Measurements from ENCODE around the gene HLA-C.
A peak's percentile ranks its signal among the peaks of the same experiment; 100 is the strongest.
"Not testable (repeated sequence)": the region's sequence is repeated elsewhere in the genome, so short reads cannot be mapped to it uniquely, and the experiment has no call there.

HLA-C gene

DNA sequence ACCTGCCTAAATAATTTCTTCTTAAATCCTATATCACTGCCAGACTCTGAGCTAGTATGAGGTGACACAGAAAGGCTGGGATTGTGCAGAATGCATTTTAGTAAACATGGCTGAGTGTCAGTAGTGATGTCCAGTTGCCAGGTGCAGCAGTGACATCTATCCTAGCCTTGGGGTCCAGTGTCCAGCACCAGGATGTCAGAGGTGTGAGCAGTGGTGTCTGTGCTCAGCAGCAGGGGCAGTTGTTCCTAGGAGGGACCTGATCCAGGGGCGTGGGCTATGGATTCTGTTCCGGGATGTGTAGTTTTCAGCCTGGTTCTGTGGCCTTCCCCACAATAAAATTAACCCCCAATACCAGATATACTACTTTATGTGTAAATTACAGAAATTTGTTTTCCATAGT is 6.0 kb downstream of the HLA-C start:
- H3K4me3 ChIP-seq (ENCODE audit: control insufficient read depth, low read depth, low read length): no peak overlapping the region
- TF ChIP-seq, protein P1, sequence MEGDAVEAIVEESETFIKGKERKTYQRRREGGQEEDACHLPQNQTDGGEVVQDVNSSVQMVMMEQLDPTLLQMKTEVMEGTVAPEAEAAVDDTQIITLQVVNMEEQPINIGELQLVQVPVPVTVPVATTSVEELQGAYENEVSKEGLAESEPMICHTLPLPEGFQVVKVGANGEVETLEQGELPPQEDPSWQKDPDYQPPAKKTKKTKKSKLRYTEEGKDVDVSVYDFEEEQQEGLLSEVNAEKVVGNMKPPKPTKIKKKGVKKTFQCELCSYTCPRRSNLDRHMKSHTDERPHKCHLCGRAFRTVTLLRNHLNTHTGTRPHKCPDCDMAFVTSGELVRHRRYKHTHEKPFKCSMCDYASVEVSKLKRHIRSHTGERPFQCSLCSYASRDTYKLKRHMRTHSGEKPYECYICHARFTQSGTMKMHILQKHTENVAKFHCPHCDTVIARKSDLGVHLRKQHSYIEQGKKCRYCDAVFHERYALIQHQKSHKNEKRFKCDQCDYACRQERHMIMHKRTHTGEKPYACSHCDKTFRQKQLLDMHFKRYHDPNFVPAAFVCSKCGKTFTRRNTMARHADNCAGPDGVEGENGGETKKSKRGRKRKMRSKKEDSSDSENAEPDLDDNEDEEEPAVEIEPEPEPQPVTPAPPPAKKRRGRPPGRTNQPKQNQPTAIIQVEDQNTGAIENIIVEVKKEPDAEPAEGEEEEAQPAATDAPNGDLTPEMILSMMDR (conservative IDR thresholded peaks at IDR 0.05; ENCODE audit: control insufficient read depth, insufficient read depth, low read depth, low read length): no peak
- no peak for DNase-seq (ENCODE audit: low read depth)

DNA sequence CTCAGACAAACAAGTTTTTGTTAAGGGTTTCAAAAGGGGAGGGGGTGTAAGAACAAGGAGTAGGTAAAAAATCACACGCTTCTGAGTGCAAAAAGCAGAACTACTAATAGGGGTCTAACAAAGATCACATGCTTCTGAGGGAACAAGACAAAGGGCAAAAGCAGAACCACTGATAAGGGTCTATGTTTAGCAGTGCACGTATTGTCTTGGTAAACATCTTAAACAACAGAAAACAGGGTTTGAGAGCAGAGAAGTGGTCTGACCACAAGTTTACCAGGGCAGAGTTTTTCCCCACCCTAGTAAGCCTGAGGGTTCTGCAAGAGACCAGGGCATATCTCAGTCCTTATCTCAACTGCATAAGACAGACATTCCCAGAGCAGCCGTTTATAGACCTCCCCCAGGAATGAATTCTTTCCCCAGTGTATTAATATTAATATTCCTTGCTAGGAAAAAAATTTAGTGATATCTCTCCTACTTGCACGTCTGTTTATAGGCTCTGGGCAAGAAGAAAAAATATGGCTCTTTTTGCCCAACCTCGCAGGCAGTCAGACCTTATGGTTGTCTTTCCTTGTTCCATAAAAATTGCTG is 8.5 kb downstream of the HLA-C start:
- not testable (repeated sequence) for DNase-seq (ENCODE audit: low read depth); H3K4me3 ChIP-seq (ENCODE audit: control insufficient read depth, low read depth, low read length)

DNA sequence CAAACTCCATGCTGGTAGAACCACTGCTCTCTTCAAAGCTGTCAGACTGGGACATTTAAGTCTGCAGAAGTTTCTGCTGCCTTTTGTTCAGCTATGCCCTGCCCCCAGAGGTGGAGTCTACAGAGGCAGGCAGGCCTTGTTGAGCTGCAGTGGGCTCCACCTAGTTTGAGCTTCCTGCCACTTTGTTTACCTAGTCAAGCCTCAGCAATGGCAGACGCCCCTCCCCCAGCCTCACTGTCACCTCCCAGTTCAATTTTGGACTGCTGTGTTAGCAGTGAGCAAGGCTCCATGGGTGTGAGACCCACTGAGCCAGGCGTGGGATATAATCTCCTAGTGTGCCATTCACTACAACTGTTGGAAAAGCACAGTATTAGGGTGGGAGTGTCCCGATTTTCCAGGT is 11.9 kb downstream of the HLA-C start:
- DNase-seq (ENCODE audit: low read depth); H3K4me3 ChIP-seq (ENCODE audit: control insufficient read depth, low read depth, low read length): not testable (repeated sequence)

DNA sequence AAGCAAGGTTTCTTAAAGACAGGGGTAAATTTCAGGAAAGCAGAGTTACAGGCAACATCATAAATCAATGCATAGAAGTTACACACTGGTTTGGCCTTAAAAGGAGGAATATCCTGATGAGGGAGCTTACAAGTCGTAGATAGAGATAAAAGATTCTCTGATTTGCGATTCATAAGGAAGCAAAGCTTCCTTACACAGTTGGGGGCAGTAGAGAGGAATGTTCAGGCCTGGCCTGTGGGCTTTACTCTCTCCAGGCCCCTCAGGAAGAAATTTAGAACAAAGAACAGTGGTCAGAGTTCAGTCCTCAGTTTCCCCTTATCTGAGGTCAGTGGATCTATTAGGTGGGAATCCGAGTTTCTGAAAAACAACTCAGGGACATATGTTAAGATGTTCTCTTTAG is 19.3 kb downstream of the HLA-C start:
- DNase-seq (ENCODE audit: low read depth): no peak
- no peak overlapping the region for H3K4me3 ChIP-seq (ENCODE audit: control insufficient read depth, low read depth, low read length)
- TF ChIP-seq, protein P1 (conservative IDR thresholded peaks at IDR 0.05; ENCODE audit: control insufficient read depth, insufficient read depth, low read depth, low read length): no peak

DNA sequence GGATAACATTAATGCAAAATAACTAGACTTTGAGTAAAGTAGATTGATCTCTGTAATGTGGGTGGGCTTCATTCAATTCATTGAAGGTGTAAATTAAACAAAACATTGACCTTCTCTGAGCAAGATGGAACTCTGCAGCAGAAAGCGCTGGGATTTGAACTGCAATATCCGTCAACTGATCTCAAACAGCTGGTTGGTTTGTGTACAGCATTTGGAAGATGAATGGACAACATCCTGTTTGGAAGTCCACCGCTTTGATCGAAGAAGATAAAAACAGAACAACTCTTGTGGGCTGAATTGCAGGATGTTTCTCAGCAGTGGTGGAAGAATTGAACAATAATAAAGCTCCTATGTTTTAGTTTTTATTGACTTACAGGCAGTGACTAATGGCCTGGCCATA is 20.6 kb downstream of the HLA-C start:
- no peak overlapping the region for H3K4me3 ChIP-seq (ENCODE audit: control insufficient read depth, low read depth, low read length)
- TF ChIP-seq, protein P1 (conservative IDR thresholded peaks at IDR 0.05; ENCODE audit: control insufficient read depth, insufficient read depth, low read depth, low read length): no peak
- DNase-seq (ENCODE audit: low read depth): no peak

DNA sequence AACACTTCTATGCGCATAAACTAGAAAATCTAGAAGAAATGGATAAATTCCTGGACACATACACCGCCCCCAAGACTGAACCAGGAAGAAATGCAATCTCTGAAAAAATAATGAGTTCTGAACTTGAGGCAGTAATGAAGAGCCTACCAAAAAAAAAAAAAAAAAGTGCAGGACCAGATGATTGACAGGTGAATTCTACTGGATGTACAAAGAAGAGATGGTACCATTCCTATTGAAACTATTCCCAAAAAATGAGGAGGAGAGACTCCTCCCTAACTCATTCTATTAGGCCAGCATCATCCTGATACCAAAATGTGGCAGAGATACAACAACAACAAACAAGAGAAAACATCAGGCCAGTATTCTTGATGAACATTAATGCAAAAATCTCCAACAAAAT is 22.7 kb downstream of the HLA-C start:
- TF ChIP-seq, protein P1 (conservative IDR thresholded peaks at IDR 0.05; ENCODE audit: control insufficient read depth, insufficient read depth, low read depth, low read length): no peak
- no peak for DNase-seq (ENCODE audit: low read depth)

DNA sequence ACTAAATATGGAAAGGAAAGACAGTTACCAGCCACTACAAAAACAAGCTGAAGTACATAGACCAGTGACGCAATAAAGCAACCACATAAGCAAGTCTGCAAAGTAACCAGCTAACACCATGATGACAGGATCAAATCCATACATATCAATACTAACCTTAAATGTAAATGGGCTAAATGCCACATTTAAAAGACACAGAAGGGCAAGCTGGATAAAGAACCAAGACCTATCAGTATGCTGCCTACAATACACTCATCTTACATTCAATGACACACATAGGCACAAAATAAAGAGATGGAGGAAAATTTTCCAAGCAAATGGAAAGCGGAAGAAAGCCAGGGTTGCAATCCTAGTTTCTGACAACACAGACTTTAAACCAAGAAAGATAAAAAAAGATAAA is 24.1 kb downstream of the HLA-C start:
- no peak overlapping the region for H3K4me3 ChIP-seq (ENCODE audit: control insufficient read depth, low read depth, low read length)
- TF ChIP-seq, protein P1 (conservative IDR thresholded peaks at IDR 0.05; ENCODE audit: control insufficient read depth, insufficient read depth, low read depth, low read length): no peak

More for the DNA sequence above, 22.7 kb downstream of the HLA-C start:
- H3K4me3 ChIP-seq (ENCODE audit: control insufficient read depth, low read depth, low read length): no peak overlapping the region

DNA sequence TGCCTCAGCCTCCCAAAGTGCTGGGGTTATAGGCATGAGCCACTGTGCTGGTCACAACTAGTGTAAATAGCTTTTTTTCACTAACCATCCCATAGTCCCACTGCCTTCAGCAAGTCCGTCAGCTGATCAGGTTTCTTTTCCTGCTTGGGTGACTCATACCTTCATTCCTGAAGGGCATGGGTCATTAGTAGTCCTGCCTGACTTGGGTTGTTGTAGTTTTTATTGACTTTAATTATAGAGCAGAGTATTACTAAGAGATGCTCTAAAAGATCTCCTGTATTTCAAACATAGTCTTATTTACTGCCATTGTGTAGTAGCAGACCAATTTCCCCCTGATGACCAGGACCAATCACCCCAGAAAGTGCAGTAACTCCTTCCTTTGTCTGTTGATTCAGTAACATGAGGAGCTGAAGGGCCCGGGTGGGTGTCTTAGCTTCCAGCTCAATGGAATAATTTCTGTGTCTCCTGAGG is 25.8 kb downstream of the HLA-C start:
- TF ChIP-seq, protein P1 (conservative IDR thresholded peaks at IDR 0.05; ENCODE audit: control insufficient read depth, insufficient read depth, low read depth, low read length): no peak
- H3K4me3 ChIP-seq (ENCODE audit: control insufficient read depth, low read depth, low read length): no peak overlapping the region
- peak; percentile 82 for DNase-seq (ENCODE audit: low read depth)

More for the DNA sequence above, 24.1 kb downstream of the HLA-C start:
- no peak for DNase-seq (ENCODE audit: low read depth)

All from fibroblast of mammary gland (primary cell).